ENCODE results near the gene ADAMTS2. TPM values are rescaled to one million over a fixed set of nuclear protein-coding genes. Genes with fewer than 3 reads are reported as not detected.
"Not testable (repeated sequence)": the region's sequence is repeated elsewhere in the genome, so short reads cannot be mapped to it uniquely, and the experiment has no call there.

Gene ADAMTS2
- polyA plus RNA-seq, 1 donor: 5.9 TPM

DNA sequence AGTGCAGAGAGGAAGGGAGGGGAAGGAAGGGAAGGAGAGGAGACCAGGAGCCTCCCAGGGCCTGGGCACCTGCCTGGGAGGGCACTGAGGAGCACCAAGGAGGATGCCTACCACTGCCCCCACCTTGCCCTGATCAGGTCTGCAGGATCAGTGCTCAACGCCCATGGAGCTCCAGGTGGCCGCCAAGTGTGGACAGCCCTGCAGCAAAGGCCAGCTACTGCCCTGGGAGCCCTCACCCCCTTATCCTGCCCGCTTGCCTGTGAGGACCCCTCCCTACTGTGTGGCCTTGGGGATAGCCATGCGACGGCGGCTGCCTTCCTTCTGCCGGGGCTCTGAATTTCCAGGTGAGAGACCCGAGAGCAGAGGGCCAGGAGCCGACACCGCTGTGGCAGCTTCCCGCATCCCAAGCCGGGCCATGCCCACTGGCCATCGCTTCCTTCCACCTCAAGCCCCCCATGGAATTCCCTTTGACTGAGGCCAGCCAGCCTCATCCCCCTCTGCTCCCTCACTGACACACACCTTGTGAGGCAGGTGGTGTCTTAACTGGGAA, 12.4 kb downstream of the ADAMTS2 start:
- no peaks in the 10 kb centered on the region for H3K4me1 ChIP-seq (ENCODE audit: control insufficient read depth, insufficient read depth, low read length)
- H3K36me3 ChIP-seq (ENCODE audit: control insufficient read depth, insufficient read depth, low read length): no peaks in the 10 kb centered on the region
- H3K27ac ChIP-seq (ENCODE audit: low read length): no peak overlapping the region
- no CpG with 5 or more reads among the region's 13 CpGs for WGBS (ENCODE audit: insufficient coverage, low lambda C conversion rate)
- DNase-seq: no peak
- no peak overlapping the region for H3K4me3 ChIP-seq (ENCODE audit: low read length)
- peaks cover 4% of the 10 kb centered on the region for H3K9me3 ChIP-seq (ENCODE audit: control insufficient read depth, low read depth, low read length)
- H3K27me3 ChIP-seq (ENCODE audit: control insufficient read depth, insufficient read depth, low read length): no peaks in the 10 kb centered on the region

- Histone ChIP-seq H3K27ac (ENCODE audit: low read length) (no peak overlapping the region), H3K4me1 (ENCODE audit: control insufficient read depth, insufficient read depth, low read length) (no peaks in the 10 kb centered on the region), H3K9me3 (ENCODE audit: control insufficient read depth, low read depth, low read length) (peaks cover 4% of the 10 kb centered on the region), H3K27me3 (ENCODE audit: control insufficient read depth, insufficient read depth, low read length) (no peaks in the 10 kb centered on the region), H3K36me3 (ENCODE audit: control insufficient read depth, insufficient read depth, low read length) (no peaks in the 10 kb centered on the region), H3K4me3 (ENCODE audit: low read length) (no peak overlapping the region)
- DNase-seq: no peak
- no CpG with 5 or more reads among the region's 8 CpGs for WGBS (ENCODE audit: insufficient coverage, low lambda C conversion rate)
Measured at GRCh38 chr5:179331591-179332375, 13.5 kb downstream of the ADAMTS2 start.

- DNase-seq: no peak
- WGBS (ENCODE audit: insufficient coverage, low lambda C conversion rate): no CpG with 5 or more reads among the region's 13 CpGs
- H3K27ac ChIP-seq (ENCODE audit: low read length): no peak overlapping the region
- no peaks in the 10 kb centered on the region for H3K27me3 ChIP-seq (ENCODE audit: control insufficient read depth, insufficient read depth, low read length)
- peaks cover 4% of the 10 kb centered on the region for H3K9me3 ChIP-seq (ENCODE audit: control insufficient read depth, low read depth, low read length)
- H3K4me3 ChIP-seq (ENCODE audit: low read length): no peak overlapping the region
- H3K4me1 ChIP-seq (ENCODE audit: control insufficient read depth, insufficient read depth, low read length): no peaks in the 10 kb centered on the region
- no peaks in the 10 kb centered on the region for H3K36me3 ChIP-seq (ENCODE audit: control insufficient read depth, insufficient read depth, low read length)
Measured at GRCh38 chr5:179330186-179330900, 14.9 kb downstream of the ADAMTS2 start.

GRCh38 chr5:179328291-179328690, 17.0 kb downstream of the ADAMTS2 start:
- Histone ChIP-seq H3K4me1 (ENCODE audit: control insufficient read depth, insufficient read depth, low read length) (no peaks in the 10 kb centered on the region), H3K27me3 (ENCODE audit: control insufficient read depth, insufficient read depth, low read length) (no peaks in the 10 kb centered on the region), H3K9me3 (ENCODE audit: control insufficient read depth, low read depth, low read length) (peaks cover 4% of the 10 kb centered on the region), H3K4me3 (ENCODE audit: low read length) (no peak overlapping the region), H3K36me3 (ENCODE audit: control insufficient read depth, insufficient read depth, low read length) (no peaks in the 10 kb centered on the region), H3K27ac (ENCODE audit: low read length) (no peak overlapping the region)
- DNase-seq: no peak
- WGBS (ENCODE audit: insufficient coverage, low lambda C conversion rate): no CpG with 5 or more reads among the region's 6 CpGs

DNA sequence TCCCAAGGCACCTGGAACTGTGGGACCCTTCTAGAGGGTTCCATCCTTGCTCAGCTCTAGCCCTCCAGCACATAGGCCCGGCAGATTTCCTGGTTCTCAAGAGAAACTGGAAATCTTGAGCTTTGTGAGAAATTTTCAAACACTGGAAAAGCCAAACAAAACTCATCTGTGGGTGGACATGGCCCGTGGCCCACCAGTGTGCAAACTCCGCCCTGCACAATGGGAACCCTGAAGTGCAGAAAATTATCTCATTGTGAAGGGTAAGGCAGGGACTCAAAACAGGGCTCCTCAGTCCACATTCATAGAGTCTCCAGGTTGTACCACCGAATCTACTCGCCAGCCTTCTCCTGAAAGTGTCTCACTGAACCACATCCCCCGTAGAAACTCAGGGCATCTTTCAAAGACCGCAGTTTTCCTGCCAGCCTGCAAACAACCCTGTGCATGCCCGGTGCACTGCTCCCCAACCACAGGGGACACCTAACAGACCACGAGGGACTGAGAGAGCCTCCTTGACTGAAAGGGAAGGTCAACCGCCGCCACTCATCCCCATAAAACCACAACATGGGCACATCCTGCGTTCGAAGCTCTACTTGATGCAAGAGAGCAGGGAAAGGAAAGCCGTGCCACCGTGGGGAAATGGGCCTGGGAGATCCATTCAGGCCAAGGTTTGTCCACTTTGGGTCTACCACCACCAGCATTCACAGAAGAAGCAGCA, 18.1 kb downstream of the ADAMTS2 start:
- Histone ChIP-seq H3K27me3 (ENCODE audit: control insufficient read depth, insufficient read depth, low read length) (no peaks in the 10 kb centered on the region), H3K4me1 (ENCODE audit: control insufficient read depth, insufficient read depth, low read length) (no peaks in the 10 kb centered on the region), H3K9me3 (ENCODE audit: control insufficient read depth, low read depth, low read length) (no peaks in the 10 kb centered on the region), H3K27ac (ENCODE audit: low read length) (no peak overlapping the region), H3K4me3 (ENCODE audit: low read length) (no peak overlapping the region), H3K36me3 (ENCODE audit: control insufficient read depth, insufficient read depth, low read length) (no peaks in the 10 kb centered on the region)
- 91% methylated on average over 4 of the region's 15 CpGs for whole genome bisulfite sequencing (ENCODE audit: insufficient coverage, low lambda C conversion rate)
- no peak for DNase-seq

GRCh38 chr5:179326122-179326927, 18.9 kb downstream of the ADAMTS2 start:
- 67% methylated on average over 2 of the region's 30 CpGs for WGBS (ENCODE audit: insufficient coverage, low lambda C conversion rate)
- H3K27ac ChIP-seq (ENCODE audit: low read length): no peak overlapping the region
- peak; percentile 31 to 42 for DNase-seq
- H3K9me3 ChIP-seq (ENCODE audit: control insufficient read depth, low read depth, low read length): no peaks in the 10 kb centered on the region
- no peaks in the 10 kb centered on the region for H3K4me1 ChIP-seq (ENCODE audit: control insufficient read depth, insufficient read depth, low read length)
- H3K27me3 ChIP-seq (ENCODE audit: control insufficient read depth, insufficient read depth, low read length): no peaks in the 10 kb centered on the region
- H3K4me3 ChIP-seq (ENCODE audit: low read length): no peak overlapping the region
- no peaks in the 10 kb centered on the region for H3K36me3 ChIP-seq (ENCODE audit: control insufficient read depth, insufficient read depth, low read length)

DNA sequence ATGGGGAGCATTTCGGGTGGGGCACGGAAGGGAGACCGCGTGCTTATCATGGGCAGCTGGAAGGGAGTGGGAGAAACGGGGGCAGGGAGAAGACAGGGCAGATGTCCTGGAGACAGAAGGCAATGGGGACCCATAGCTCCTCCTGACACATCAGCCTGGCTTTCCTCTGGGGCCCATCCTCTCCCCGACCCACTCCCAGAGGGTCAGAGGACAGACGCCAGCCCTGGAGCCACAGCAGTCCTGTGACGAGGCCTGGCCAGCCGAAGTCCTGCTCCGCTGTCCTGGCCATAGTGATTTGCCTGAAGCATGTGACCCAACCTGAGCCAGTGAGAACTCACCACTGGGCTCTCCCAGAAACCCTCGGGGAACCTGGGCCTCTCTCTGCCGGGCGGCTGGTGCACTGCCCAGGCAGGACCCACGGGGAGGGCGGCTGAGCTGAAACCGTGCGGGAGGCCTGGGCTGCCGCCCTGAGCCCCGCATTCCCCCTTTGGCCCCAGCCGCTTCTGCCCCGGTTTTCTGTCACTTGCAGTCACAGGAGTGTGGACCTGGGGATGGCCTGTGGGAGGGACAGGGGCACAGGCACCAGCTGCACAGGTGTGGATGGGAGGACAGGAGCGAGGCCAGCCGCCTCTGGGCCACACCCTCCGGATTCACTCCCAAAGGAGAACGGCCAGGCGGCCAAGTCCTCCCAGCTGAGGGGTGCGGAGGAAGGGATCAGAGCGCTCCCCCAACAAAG, 19.8 kb downstream of the ADAMTS2 start:
- Histone ChIP-seq H3K9me3 (ENCODE audit: control insufficient read depth, low read depth, low read length) (no peaks in the 10 kb centered on the region), H3K4me1 (ENCODE audit: control insufficient read depth, insufficient read depth, low read length) (no peaks in the 10 kb centered on the region), H3K27ac (ENCODE audit: low read length) (no peak overlapping the region), H3K4me3 (ENCODE audit: low read length) (no peak overlapping the region), H3K36me3 (ENCODE audit: control insufficient read depth, insufficient read depth, low read length) (no peaks in the 10 kb centered on the region), H3K27me3 (ENCODE audit: control insufficient read depth, insufficient read depth, low read length) (no peaks in the 10 kb centered on the region)
- DNase-seq: no peak
- no CpG with 5 or more reads among the region's 28 CpGs for WGBS (ENCODE audit: insufficient coverage, low lambda C conversion rate)

DNA sequence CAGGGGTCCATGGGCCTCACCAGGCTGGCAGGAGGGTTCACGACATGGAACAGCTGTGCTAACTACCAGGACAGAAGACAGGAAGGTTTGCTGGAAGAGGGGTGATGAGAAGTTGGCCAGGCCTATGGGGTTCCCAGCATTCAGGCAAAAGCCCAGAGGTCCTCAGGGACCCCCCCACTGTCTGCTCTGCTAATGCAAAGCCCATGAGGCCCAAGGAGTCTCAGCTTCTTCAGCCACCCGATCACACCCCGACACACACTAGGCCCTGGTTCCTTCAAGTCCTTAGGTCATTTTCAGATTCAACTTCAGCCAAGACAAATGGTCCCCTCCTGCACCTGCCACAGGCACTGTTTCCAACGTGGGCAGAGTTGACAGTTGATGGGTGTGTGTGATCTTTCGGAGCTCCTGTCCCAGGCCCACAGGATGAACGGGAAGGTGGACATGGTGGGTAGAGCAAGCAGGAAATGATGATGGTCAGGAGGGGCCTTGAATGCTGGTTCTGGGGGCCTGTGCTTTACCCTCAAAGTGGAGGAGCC, 20.4 kb downstream of the ADAMTS2 start:
- H3K4me1 ChIP-seq (ENCODE audit: control insufficient read depth, insufficient read depth, low read length): no peaks in the 10 kb centered on the region
- no peak overlapping the region for H3K4me3 ChIP-seq (ENCODE audit: low read length)
- no peak for DNase-seq
- no peaks in the 10 kb centered on the region for H3K36me3 ChIP-seq (ENCODE audit: control insufficient read depth, insufficient read depth, low read length)
- H3K27ac ChIP-seq (ENCODE audit: low read length): no peak overlapping the region
- H3K27me3 ChIP-seq (ENCODE audit: control insufficient read depth, insufficient read depth, low read length): no peaks in the 10 kb centered on the region
- H3K9me3 ChIP-seq (ENCODE audit: control insufficient read depth, low read depth, low read length): no peaks in the 10 kb centered on the region
- no CpG with 5 or more reads among the region's 6 CpGs for WGBS (ENCODE audit: insufficient coverage, low lambda C conversion rate)

DNA sequence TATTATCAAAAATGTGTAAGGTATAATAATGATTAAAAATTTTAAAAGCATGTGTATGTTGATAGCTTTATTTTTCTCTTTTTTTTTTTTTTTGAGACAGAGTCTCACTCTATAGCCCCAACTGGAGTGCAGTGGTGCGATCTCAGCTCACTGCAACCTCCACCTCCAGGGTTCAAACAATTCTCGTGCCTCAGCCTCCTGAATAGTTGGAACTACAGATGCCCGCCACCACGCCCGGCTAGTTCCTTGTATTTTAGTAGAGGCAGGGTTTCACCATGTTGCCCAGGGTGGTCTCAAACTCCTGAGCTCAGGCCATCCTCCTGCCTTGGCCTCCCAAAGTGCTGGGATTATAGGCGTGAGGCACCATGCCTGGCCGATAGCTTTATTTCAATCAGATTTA, 20.9 kb downstream of the ADAMTS2 start:
- not testable (repeated sequence) for H3K9me3 ChIP-seq (ENCODE audit: control insufficient read depth, low read depth, low read length); H3K4me3 ChIP-seq (ENCODE audit: low read length); H3K27me3 ChIP-seq (ENCODE audit: control insufficient read depth, insufficient read depth, low read length); H3K4me1 ChIP-seq (ENCODE audit: control insufficient read depth, insufficient read depth, low read length); DNase-seq; H3K36me3 ChIP-seq (ENCODE audit: control insufficient read depth, insufficient read depth, low read length); H3K27ac ChIP-seq (ENCODE audit: low read length)
- WGBS (ENCODE audit: insufficient coverage, low lambda C conversion rate): no CpG with 5 or more reads among the region's 7 CpGs
